HG03432 (cell line): ENCODE results near the gene TFCP2L1.

ENCODE experiments used
- ATAC-seq: cut with Tn5 transposase; IDR thresholded peaks from one replicate; pipeline ENCODE4 v1.9.1; 2021; ENCODE audit warnings: mild to moderate bottlenecking, moderate library complexity; ENCODE audit not compliant: unreplicated experiment

Gene TFCP2L1

GRCh38 chr2:121295911-121296650, 11.1 kb upstream of the TFCP2L1 start:
- no peak for ATAC-seq

GRCh38 chr2:121294881-121295840, 10.2 kb upstream of the TFCP2L1 start:
- no peak for ATAC-seq

- no peak for ATAC-seq
Measured at GRCh38 chr2:121293450-121294325, 8.7 kb upstream of the TFCP2L1 start.

- no peak for ATAC-seq
Measured at GRCh38 chr2:121291251-121291580, 6.2 kb upstream of the TFCP2L1 start.

GRCh38 chr2:121289271-121289670, 4.3 kb upstream of the TFCP2L1 start:
- no peak for ATAC-seq

GRCh38 chr2:121288454-121289231, 3.6 kb upstream of the TFCP2L1 start:
- ATAC-seq, result no peak

- no peak for ATAC-seq
Measured at GRCh38 chr2:121287956-121288355, 3.0 kb upstream of the TFCP2L1 start.

- ATAC-seq, result no peak
Measured at GRCh38 chr2:121287146-121287798, 2.3 kb upstream of the TFCP2L1 start.

GRCh38 chr2:121286506-121286905, 1.5 kb upstream of the TFCP2L1 start:
- no peak for ATAC-seq

- ATAC-seq, result no peak
Measured at GRCh38 chr2:121285926-121286325, 924 bp upstream of the TFCP2L1 start.

GRCh38 chr2:121283670-121284462, 1.1 kb downstream of the TFCP2L1 start:
- no peak for ATAC-seq

GRCh38 chr2:121282800-121283385, 2.1 kb downstream of the TFCP2L1 start:
- ATAC-seq, result no peak

- no peak for ATAC-seq
Measured at GRCh38 chr2:121281694-121282093, 3.3 kb downstream of the TFCP2L1 start.

- no peak for ATAC-seq
Measured at GRCh38 chr2:121281107-121281506, 3.9 kb downstream of the TFCP2L1 start.

- ATAC-seq, result no peak
Measured at GRCh38 chr2:121279476-121280220, 5.4 kb downstream of the TFCP2L1 start.

GRCh38 chr2:121276341-121276740, 8.7 kb downstream of the TFCP2L1 start:
- no peak for ATAC-seq

- ATAC-seq, result no peak
Measured at GRCh38 chr2:121273116-121273515, 11.9 kb downstream of the TFCP2L1 start.

- no peak for ATAC-seq
Measured at GRCh38 chr2:121272596-121272995, 12.4 kb downstream of the TFCP2L1 start.
